HG02571 (cell line): ENCODE measurements around the gene AK3.
A peak's percentile ranks its signal among the peaks of the same experiment; 100 is the strongest.

Experiments used
- ATAC-seq: cut with Tn5 transposase; IDR thresholded peaks from one replicate; pipeline ENCODE4 v1.9.1; 2021; ENCODE audit warnings: mild to moderate bottlenecking, moderate library complexity; ENCODE audit not compliant: unreplicated experiment

AK3 gene

DNA sequence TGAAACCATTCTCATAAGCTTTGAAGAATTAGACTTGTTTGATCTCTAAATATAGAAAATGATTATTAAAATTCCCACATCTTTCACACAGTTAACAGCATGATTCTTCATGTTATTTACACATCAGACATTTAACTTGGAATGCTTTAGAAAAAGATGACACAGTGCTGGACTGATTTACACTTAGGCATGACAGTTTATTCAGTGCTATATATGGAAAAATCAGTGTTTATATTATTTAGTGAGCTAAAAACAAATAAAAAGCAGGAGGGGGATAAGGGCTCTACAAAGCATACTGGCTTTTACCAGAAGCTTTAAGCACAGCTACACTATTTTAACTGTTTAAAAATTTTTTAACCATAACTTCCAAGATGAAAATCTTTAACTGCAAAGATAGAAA lies 31.6 kb downstream of the AK3 start:
- ATAC-seq, result no peak

DNA sequence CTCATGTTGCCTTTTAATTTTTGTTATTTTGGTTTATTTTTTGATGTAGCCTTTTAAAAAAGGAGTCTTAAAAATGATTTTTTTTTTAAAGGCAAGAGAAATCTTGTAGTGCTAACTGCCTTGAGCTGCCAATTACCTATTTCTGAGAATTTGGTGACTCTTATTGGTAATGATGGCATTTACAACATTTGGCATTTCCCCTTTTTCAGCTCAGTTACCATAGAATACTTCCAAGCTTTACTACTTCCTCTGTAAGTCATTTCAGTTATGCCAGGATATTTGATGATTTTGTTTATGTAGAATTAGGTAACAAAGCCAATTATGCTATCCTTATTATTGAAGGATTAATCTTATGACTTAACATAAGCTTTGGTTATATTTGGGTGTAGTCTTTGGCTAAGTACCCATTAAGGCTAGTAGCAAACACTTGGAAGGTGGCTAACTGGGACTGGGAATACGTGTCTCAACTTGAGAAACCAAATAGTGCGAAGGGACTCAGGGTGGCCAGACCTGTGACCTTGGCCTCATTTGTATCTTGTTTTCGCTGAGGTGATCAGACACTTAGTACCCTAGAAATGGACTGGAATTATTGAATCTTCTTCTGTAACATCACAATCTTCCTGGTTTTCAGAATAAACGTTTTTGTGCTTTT lies 33.9 kb downstream of the AK3 start:
- no peak for ATAC-seq

DNA sequence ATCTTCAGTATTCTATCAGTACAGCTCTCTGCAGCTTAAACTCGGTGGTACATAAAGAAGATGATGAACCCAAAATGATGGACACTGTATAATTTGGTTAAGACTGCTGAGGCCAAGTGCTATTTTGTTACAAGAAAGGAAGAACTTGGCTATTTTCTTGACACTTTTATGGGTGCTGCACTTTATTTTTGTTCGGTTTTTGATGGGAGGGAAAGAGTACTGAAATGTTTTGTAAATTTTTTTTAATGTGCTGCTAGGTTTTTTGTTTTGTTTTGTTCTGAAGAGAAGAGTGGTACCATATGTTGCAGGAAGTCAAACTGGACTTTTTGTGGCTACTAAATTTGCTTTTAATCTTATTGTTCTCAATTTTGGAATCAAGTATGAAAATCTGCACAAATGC lies 35.0 kb downstream of the AK3 start:
- ATAC-seq, result no peak

DNA sequence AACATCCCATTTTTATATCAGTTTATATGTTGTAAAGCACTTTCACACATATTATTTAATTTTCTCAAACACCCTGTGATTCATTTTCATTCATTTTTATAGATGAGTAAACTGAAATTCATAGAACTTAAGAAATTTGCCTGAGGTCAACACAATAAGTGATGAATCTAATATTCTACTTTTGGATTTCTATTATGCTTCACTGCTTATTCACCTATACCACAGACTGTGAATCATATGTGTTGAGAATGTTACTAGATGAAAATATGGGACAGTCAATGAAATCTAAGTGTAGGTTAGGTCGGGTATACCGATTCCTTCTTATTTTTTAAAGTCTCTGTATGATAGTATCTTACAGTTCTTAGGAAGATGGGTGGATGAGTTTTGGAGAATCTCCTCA lies 36.9 kb downstream of the AK3 start:
- ATAC-seq, result no peak

DNA sequence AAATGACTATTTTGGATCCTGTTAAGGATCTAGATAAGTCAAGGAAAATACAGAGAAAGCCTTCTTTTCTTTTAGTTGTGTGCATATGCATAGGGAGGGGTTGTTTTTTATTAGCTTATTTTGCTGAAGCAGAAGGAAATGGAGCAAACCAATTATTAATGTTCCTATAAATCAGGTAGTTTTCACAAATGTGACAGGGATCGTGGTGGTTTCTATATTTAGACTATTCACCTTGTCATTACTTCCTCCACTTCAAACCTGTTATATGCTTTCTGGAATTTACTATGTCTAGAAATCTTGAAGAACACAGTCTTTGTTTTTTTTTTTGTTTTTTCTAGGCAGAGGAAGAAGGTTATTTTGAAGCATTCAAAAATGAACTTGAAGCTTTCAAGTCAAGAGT lies 39.5 kb downstream of the AK3 start:
- no peak for ATAC-seq

DNA sequence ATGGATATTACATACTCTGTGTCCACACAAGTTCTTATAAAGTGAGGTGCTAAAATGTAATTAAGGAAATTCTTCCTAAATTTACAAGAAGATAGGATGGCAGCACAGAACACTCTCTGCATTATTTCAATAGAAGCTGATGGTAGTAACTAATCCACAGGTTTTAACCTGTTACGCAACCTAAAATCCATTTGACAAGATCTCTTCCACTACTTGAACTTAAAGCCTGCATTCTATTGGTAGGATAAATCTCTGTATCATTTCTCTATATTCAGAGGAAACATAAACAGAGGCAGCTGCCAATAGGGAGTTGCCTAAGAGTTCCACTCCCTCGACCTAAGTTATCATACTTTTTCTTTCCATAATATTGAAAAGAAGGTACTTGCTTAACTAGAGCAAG lies 40.1 kb downstream of the AK3 start:
- no peak for ATAC-seq

DNA sequence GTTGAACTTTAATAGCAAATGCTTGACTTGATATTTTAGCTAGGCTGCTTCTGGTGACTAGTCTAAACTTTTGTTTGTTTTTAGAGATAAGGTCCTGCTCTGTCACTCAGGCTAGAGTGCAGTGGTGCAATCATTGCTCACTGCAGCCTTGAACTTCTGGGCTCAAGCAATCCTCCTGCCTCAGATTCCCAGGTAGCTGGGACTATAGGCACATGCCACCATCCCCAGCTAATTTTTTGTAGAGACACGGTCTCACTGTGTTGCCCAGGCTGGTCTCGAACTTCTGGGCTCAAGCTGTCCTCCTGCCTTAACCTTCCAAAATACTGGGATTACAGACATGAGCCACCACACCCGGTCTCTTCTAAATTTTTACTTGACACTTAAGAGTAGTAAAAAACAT lies 40.9 kb downstream of the AK3 start:
- ATAC-seq, result no peak

DNA sequence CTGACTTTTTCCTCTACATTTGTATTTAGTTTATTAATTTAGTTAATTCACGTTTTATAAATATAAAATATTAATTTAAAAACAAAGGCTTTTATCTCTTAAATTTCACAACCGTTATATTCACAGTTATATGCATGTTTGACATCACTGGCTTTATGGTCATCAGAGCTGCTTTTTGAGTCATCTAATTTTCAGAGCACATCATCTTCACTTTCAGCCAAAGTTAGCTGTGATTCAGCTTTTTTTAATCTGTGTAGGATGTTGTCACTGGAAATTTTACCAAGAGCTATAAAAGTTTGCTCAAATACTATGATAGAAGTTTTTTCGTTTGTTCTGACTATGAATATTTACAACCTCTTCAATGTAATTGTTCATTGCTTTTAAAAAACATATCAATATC lies 49.2 kb downstream of the AK3 start:
- no peak for ATAC-seq

DNA sequence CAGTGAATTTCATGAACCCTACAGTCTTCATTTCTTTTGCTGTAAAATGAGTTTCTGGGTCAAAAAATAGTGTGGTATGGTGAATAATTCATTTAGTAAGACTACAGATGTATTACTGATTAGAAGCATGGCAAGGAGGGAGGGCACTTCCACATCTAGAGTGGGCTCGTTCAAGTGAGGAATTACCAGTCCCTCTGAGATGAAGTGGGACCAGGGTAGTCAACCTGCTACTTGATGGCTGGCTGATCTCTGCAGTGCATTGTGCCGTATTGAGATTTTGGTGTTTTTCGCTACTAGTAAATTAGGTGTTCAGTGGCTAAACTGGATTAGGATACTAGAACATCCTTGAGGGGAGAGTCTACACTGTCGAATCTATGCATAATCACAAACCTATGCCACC lies 50.9 kb downstream of the AK3 start:
- peak; percentile 44 for ATAC-seq

DNA sequence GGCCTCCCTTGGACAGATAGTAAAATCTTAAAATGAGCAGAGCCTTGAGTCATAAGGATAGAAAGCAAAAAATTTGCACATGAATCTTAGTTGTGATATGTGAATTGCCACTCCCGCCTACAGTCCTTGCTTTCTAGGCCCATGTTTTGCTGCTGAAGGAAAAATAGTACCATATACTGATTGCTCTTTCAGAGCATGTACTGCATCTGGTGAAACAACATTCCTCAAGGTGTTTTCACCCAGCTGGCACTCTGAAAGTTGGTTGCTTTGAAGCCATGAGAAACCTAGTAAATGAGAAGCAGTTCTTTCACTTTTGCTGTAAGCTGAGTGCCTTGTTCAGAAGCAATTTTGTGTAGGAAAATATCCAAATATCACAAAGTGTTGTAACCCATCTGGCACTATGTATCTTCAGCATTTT lies 51.3 kb downstream of the AK3 start:
- peak; percentile 74 for ATAC-seq

DNA sequence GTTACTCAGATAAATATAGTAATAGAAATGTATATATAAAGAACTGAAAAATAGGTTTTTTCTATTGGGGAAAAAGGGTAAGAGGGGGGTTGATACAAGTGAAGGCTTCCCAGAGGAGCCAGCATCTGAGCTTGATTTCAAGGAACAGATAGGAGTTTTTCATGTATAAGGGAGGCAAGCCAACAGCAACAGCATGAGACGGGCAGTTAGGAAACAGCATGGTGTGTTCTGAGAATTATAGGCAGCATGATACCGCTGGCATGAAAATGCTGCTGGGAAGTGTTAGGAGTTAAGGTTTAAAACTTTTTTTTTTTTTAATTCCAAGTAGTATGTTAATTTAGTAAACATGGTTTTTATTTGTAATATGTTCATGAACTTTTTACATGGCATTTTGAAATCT lies 52.0 kb downstream of the AK3 start:
- ATAC-seq, result no peak

DNA sequence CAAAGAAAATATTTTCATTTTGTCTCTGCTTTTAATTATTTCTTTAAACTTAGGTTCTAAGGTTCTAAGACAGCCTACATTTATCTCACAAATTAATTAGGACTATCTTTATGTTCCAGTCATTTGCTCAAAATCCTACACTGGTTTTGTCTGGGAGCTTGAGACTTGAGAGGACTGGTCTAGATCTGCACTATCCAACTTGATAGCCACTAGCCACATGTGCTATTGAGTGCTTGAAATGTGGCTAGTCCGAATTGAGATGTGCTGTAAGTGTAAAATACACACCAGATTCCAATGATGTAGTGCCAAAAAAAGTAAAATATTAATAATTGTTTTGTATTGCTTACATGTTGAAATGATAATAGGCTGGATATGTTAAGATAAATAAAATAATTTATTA lies 54.4 kb downstream of the AK3 start:
- no peak for ATAC-seq

DNA sequence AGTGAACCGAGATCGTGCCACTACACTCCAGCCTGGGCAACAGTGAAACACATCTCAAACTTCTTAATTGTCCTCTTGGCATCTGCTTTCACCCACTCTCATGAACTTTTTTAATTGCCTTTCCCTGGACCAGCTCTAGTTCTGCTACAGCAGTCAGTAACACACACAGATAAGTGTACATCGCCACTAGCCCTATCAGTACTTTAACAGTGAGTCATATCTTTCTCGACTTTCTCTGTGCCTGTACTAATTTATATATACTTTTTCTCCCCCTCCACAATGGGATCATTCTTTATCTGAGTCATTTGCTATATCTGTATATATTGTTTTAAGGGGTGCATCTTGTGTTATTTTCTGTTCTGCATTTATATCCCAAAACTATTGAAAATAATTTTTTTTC lies 54.9 kb downstream of the AK3 start:
- no peak for ATAC-seq

DNA sequence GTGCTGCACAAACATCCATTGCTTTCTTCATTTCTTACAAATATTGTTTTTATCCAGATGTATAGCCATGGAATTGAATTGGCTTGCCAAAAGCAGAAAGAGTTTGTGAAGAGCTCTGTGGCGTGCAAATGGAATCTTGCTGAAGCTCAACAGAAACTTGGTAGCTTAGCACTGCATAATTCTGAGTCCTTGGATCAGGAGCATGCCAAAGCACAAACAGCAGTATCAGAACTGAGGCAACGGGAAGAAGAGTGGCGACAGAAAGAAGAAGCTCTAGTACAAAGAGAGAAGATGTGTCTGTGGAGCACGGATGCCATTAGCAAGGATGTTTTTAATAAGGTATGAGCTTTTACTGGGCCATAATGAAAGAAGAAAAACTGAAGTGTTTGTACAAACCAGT lies 56.2 kb downstream of the AK3 start:
- no peak for ATAC-seq

DNA sequence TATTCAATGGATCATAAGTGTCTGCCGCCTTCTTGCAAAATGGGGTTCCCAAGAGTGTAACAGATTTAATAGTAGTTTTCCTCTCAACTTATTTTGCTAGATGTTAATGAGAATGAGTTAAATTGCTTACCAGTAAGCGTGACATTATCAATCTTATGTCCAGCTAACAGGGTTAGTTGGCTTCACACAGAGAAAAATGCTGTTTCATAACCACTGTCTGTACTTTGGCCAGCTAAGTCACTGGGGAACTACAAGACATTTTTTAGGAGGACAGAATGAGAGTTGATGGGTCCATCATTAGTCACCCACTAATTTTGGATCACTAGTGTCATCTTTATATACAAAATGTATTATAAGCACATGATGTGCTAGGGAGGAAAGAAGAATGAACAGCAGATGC lies 60.3 kb downstream of the AK3 start:
- ATAC-seq, result no peak

DNA sequence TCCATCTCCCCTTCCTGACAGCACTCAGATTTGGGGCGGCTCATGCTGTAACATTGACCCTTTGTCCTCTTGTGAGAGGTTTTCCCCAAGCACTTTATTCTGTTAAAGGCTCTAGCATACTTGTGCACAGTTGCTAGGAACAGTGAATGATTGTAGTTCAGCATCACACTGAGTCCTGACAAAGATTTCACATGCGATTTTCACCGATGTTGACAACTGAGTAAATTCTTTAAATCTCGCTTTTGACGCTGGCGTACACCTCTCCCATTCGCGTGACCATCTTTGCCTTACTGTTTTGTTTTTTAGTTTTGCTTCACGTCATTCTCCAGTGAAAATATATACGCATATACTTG lies 60.9 kb downstream of the AK3 start:
- ATAC-seq, result no peak

DNA sequence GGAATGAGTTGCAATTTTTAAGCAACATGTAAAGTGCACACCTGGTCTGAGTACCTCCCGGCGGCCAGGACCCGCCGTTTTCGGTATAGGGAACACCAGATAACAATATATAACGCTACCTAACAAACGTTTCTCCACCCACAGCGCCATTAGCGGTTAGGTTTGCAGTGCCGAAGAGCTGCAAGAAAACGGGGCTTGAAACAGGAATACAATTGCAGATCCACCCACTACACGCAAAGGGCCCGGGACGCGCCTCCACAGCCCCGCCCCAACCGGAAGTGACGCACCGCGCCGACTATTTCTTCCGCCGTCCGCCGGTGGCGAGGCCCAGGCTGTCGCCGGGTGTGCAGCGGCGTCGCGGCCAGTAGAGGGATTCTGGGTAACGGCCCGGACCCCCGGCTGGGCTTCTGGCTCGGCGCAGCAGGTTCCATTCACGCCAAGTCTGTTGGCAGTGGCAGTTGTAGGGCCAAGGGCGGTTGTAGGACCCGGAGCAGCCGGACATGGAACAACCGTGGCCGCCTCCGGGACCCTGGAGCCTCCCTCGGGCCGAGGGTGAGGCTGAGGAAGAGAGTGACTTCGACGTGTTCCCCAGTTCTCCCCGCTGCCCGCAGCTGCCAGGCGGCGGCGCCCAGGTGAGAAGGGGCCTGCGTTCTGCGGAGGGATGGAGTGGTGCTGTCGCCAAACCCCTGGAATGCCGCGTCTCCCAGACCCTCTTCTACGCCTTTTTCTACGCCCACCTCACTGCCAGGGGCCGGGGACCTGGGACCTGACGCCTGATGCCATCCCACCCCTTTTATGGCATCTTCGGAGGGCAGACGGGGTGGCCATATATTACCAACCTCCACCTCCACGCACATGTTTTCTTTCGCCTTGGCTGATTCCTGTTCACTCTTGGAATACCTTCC lies 61.5 kb downstream of the AK3 start, which contains the start of gene CDC37L1:
Gene CDC37L1 (plus strand): TSS at position 302 of the 905 bp plus-strand sequence. CDS start 199 bp downstream, at position 501.
- peak; percentile 97 for ATAC-seq

DNA sequence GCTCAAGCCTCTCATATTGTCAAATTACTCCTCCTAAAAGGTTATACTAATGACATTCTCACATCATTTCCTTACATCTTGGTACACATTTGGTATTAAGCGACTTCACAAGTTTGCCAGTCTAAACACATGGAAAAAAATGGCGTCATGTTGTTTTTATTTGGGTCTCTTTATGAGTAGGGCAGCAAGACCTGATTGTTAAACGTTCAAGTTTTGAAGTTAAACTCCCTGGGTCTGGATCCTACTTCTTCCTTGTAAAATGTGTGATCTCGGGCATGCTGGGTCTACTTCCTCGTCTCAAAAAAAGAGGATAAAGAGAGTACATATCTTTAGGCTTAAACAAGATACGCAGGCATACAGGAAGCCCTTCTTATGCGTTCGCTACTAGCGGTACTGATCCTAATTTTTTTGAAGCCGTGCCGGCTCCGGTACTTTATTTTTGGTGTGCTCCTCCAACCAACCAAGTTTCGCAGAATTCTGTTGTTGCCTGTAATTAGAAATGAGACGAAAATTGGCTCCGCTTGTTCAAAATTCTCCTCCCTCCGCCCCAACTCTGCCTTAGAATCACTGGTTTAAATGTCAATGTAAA lies 62.2 kb downstream of the AK3 start:
- ATAC-seq, result peak; percentile 12

DNA sequence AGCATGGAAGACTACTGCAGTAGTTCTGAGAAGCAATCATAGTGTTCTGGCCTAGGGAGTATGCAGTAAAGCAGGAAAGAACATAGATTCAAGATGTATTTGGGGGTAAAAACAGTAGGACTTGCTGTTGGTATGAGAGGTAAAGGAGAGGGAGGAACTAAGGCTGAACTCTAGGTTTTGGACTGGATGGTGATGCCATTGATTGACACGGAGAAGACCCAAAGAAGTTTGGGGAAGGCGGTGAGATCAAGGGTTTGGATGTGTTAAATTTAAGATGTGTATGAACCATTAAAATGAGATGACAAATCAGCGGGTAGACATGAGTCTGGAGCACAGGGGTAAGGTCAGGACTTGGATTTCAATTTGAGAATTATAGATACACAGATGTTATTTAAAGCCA lies 63.6 kb downstream of the AK3 start:
- no peak for ATAC-seq

DNA sequence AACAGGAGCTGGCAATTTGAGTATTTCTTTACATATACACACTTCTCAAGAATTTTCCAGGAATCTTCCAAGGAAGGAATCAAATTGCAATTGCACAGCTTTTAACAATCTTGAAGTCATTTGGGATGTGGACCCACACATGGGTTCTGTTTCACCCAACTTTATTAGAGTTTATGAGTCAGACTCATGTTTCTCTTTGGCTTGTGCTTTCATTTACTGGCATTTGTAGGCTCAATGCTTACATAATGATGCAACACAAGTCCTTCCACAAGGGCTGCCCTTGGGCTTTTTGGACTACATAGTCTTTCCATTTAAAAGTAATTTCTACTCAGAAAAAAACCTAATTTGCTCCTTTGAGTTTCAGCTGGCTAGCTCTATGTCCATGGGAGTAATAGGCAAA lies 66.2 kb downstream of the AK3 start:
- no peak for ATAC-seq

DNA sequence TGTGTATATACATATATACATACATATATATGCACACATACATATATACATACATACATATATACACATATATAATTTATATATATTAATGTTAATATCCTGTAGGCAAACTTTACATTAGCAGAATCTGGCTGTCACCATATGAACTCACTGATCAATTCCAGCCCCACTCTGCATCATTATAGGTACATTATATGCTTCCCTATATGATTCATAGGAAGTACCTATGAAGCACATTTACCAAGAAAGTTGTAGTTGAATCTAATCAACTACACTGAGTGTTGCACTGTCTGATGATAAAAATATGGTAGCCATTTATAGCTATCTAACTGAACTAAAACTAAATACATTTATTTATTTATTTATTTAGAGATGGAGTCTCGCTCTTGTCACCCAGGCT lies 69.3 kb downstream of the AK3 start:
- no peak for ATAC-seq

DNA sequence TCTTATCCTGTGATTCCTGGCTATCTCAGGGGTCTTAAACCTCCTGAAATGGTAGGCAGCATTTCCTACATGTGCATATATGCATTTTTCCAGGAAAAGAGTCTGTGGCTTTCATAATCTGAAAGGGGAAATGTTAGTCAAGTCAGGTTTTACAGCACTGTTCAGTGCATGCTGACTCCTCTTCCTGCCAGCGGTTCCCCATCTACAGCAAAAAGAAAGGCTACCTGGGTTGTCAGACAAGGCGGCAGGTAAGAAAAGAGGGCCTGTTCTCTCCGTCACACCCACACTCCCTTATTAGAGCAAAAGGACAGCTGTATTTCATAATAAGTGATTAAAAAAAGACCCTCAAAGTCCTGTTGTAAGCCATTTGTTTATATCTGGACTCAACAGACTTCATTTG lies 70.4 kb downstream of the AK3 start:
- no peak for ATAC-seq
